GM12878 (cell line): ENCODE results near the gene OSM. TPM values are rescaled to one million over a fixed set of nuclear protein-coding genes. Genes with fewer than 3 reads are reported as not detected.

Experiments used
- ATAC-seq: fragments of 200-7000 bp; cut with Tn5 transposase; 3 replicates; pipeline ENCODE4 v1.9.1; 2020; ENCODE audit warnings: mild to moderate bottlenecking, moderate library complexity
- BruUV-seq: library from RNA; stranded (reverse); fragments of 400-500 nt; replicated peaks from 2 replicates; lab custom pipeline; 2021; lab: Mats Ljungman, UMichigan
- CTCF ChIA-PET: fragments of 300-600 bp; sonication (Branson Sonifier 250); formaldehyde crosslinking; extraction: SDS; loops from one replicate; lab custom pipeline; 2021; ENCODE audit warnings: inconsistent platforms; lab: Yijun Ruan, JAX
- POLR2A ChIA-PET: fragments of 350-600 bp; formaldehyde crosslinking; extraction: SDS; loops from one replicate; lab custom pipeline; 2021; ENCODE audit warnings: inconsistent platforms; lab: Charles Lee
- RAD21 ChIA-PET: fragments of 300-600 bp; sonication (Branson Sonifier 250); formaldehyde crosslinking; loops from one replicate; lab custom pipeline; 2023; ENCODE audit warnings: antibody characterized with exemption; ENCODE audit not compliant: unreplicated experiment; lab: Charles Lee
- SMC1A ChIA-PET: fragments of 300-600 bp; sonication (Branson Sonifier 250); formaldehyde crosslinking; loops from one replicate; lab custom pipeline; 2023; ENCODE audit not compliant: unreplicated experiment, uncharacterized antibody; lab: Charles Lee
- DNase-seq: peaks from one replicate; pipeline ENCODE4 v3.0.0-alpha.2; 2011; ENCODE audit warnings: low read depth, low spot score
- FAIRE-seq: peaks from 3 replicates; lab custom pipeline; 2011; peaks lifted over from hg19 to GRCh38; lab: Jason Lieb, UNC
- H2AFZ ChIP-seq: 2 replicates; pipeline ENCODE4 v1.6.0; 2011; ENCODE audit warnings: low read depth, low read length, control low read depth; ENCODE audit not compliant: control insufficient read depth
- H3K27ac ChIP-seq: 2 replicates; pipeline ENCODE4 v1.5.1; 2011; ENCODE audit warnings: control low read depth; ENCODE audit not compliant: control insufficient read depth, insufficient read depth
- H3K27me3 ChIP-seq, 2 experiments: replicated peaks in 1 of 2; 2 replicates each; pipeline versions ENCODE4 v1.6.0 to v1.6.1; 2011; ENCODE audit warnings: low read length in 1 of 2; ENCODE audit not compliant: control insufficient read depth in 2 of 2, insufficient read depth in 2 of 2
- H3K36me3 ChIP-seq, 2 experiments: 2 replicates each; pipeline ENCODE4 v1.5.1; 2011; ENCODE audit warnings: low read length in 1 of 2; ENCODE audit not compliant: control insufficient read depth in 2 of 2, insufficient read depth in 2 of 2
- H3K4me1 ChIP-seq: 2 replicates; pipeline ENCODE4 v1.6.1; 2011; ENCODE audit warnings: mild to moderate bottlenecking, low read length, moderate library complexity, mixed read lengths; ENCODE audit not compliant: control insufficient read depth, insufficient read depth
- H3K4me2 ChIP-seq: 2 replicates; pipeline ENCODE4 v1.6.0; 2011; ENCODE audit warnings: control low read depth; ENCODE audit not compliant: control insufficient read depth, insufficient read depth
- H3K4me3 ChIP-seq: fragments of 200-600 bp; sonication (generic); 2 replicates; pipeline ENCODE4 v1.5.1; 2016
- H3K79me2 ChIP-seq: 2 replicates; pipeline ENCODE4 v1.6.0; 2011; ENCODE audit warnings: low read length; ENCODE audit not compliant: control insufficient read depth, insufficient read depth
- H3K9ac ChIP-seq: 2 replicates; pipeline ENCODE4 v1.8.0; 2011; ENCODE audit warnings: low read length, control low read depth, mixed read lengths; ENCODE audit not compliant: control insufficient read depth, insufficient read depth
- H3K9me3 ChIP-seq: replicated peaks from 3 replicates; pipeline ENCODE4 v1.5.1; 2011; ENCODE audit warnings: mild to moderate bottlenecking, low read length; ENCODE audit not compliant: control insufficient read depth, insufficient read depth
- H4K20me1 ChIP-seq: 2 replicates; pipeline ENCODE4 v1.6.0; 2011; ENCODE audit not compliant: control insufficient read depth, insufficient read depth
- CTCF ChIP-seq, 3 experiments: IDR thresholded peaks in 2 of 3; conservative IDR thresholded peaks in 1 of 3; 2 replicates each; pipeline ENCODE4 v1.5.1; 2011; ENCODE audit warnings: low read depth in 3 of 3, low read length in 3 of 3, mild to moderate bottlenecking in 3 of 3, control low read depth in 2 of 3, moderate library complexity in 2 of 3, inconsistent platforms in 1 of 3, mixed read lengths in 1 of 3; ENCODE audit not compliant: control insufficient read depth in 2 of 3, insufficient read depth in 1 of 3; ENCODE audit errors: extremely low read depth in 1 of 3
- E4F1 ChIP-seq: fragments of 450-650 bp; IDR thresholded peaks from 2 replicates; pipeline ENCODE4 v1.6.1; 2018; ENCODE audit warnings: borderline replicate concordance, mild to moderate bottlenecking; ENCODE audit not compliant: partially characterized antibody
- ESRRA ChIP-seq: IDR thresholded peaks from 2 replicates; pipeline ENCODE4 v1.6.1; 2012; ENCODE audit warnings: mild to moderate bottlenecking, low read length, improper control_type of control experiment
- EZH2 ChIP-seq: IDR thresholded peaks from 2 replicates; pipeline ENCODE4 v1.6.1; 2012; ENCODE audit warnings: low read depth, mild to moderate bottlenecking, control low read depth, inconsistent platforms, low read length, borderline replicate concordance; ENCODE audit not compliant: control insufficient read depth
- GATAD2B ChIP-seq: fragments of 450-650 bp; conservative IDR thresholded peaks from 2 replicates; pipeline ENCODE4 v1.6.1; 2017; ENCODE audit warnings: low read depth, mild to moderate bottlenecking, moderate library complexity
- HDGF ChIP-seq: fragments of 450-650 bp; IDR thresholded peaks from 2 replicates; pipeline ENCODE4 v1.6.1; 2016; ENCODE audit warnings: antibody characterized with exemption
- KAT2A ChIP-seq: conservative IDR thresholded peaks from 2 replicates; pipeline ENCODE4 v1.6.1; 2011; ENCODE audit warnings: low read depth, low read length; ENCODE audit not compliant: control insufficient read depth
- NRF1 ChIP-seq: conservative IDR thresholded peaks from 2 replicates; pipeline ENCODE4 v1.6.1; 2011; ENCODE audit warnings: mild to moderate bottlenecking, low read depth, low read length, improper control_type of control experiment
- YY1 ChIP-seq: IDR thresholded peaks from 2 replicates; pipeline ENCODE4 v1.6.1; 2011; ENCODE audit warnings: low read depth, mild to moderate bottlenecking, low read length
- ZBTB4 ChIP-seq: fragments of 450-650 bp; formaldehyde crosslinking; IDR thresholded peaks from 2 replicates; pipeline ENCODE4 v1.4.0; 2022; ENCODE audit warnings: mild to moderate bottlenecking, moderate library complexity
- ZNF274 ChIP-seq: IDR thresholded peaks from one replicate; pipeline ENCODE4 v1.8.0; 2011; ENCODE audit not compliant: insufficient read length, insufficient read depth
- ZZZ3 ChIP-seq: IDR thresholded peaks from 2 replicates; pipeline ENCODE4 v1.6.1; 2011; ENCODE audit warnings: low read depth; ENCODE audit not compliant: control insufficient read depth, insufficient read length
- WGBS: methylation state at CpG from one replicate; pipeline ENCODE4 v1.1.6; 2016; ENCODE audit warnings: low lambda C conversion rate; ENCODE audit not compliant: insufficient replicate concordance, insufficient coverage; ENCODE audit errors: missing lambda C conversion rate; 5-methylcytosine and 5-hydroxymethylcytosine counted together
- in situ Hi-C: fragments of 300-500 bp; cut with MboI; formaldehyde crosslinking; loops from 9 replicates; pipeline ENCODE4 v1.14.3; 2018; ENCODE audit warnings: mixed read lengths
- intact Hi-C: fragments of 100-400 bp; cut with micrococcal nuclease; formaldehyde crosslinking; loops from one replicate; pipeline ENCODE4 v1.14.2; 2022; ENCODE audit not compliant: unreplicated experiment
- polyA plus RNA-seq, 11 experiments: library from polyadenylated mRNA; depleted of rRNA in 4 of 11; unstranded in 6 of 11; stranded (reverse) in 5 of 11; fragments of >200 nt; fragmentation: Nextera tagmentation in 4 of 11; fragmentation: Illumina TruSeq in 1 of 11; extraction: Ambion mirVana in 4 of 11; extraction: Trizol in 1 of 11; gene quantifications; 1 replicate in 1 of 11; 2 replicates in 10 of 11; pipeline versions ENCODE4 v1.2.1 to v1.2.3, GENCODE V29; 2011 to 2016; ENCODE audit warnings: inconsistent platforms in 2 of 11, missing spikeins in 2 of 11, low read depth in 1 of 11
- total RNA-seq, 4 experiments: library from RNA; depleted of rRNA in 3 of 4; stranded (reverse); fragments of >200 nt in 3 of 4; fragmentation: Illumina TruSeq in 1 of 4; extraction: Trizol in 1 of 4; gene quantifications; 2 replicates each; pipeline versions ENCODE4 v1.2.1 to v1.2.3, GENCODE V29; 2013 to 2021
- TF ChIP-seq, protein P1 (sequence below): fragments of 450-650 bp; IDR thresholded peaks from 2 replicates; pipeline ENCODE4 v1.6.1; 2017; ENCODE audit warnings: mild to moderate bottlenecking

OSM gene
- total and polyA plus RNA-seq, 10 of the 15 experiments (the other 5 are each of a cell fraction or from before 2014, with no cell fraction given): 0.06 to 1.4 (median 0.59) TPM

- TF ChIP-seq E4F1 (no peak), EZH2 (no peak), HDGF (no peak), GATAD2B (no peak), ZNF274 (no peak), ESRRA (no peak)
Measured at GRCh38 chr22:30233582-30233981, 33.1 kb downstream of the OSM start (continued).

DNA sequence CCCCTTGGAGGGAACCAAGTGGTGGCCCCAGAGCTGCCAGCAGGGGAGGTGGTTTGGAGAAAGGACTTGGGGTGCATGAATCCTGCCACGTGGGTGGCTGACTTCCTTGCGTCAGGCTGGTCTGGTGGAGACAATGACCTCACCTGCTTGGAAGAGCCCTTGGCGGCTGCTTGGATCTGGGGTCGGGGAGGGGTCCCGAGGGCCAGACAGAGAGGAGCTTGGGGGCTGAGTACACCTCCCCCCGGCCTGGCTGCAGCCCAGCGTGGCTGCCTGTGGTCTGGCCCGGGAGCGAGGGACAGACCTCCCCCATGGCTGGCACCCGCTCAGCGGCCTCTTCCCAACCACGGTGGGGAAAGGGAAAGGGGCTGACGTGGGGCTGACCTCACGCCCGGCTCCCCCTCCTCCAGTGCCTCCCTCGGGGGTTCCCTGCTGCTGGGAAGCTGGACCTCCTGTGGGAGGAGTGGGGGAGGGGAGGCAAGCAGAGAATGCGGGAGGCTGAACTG, 33.9 kb downstream of the OSM start:
- ChIA-PET POLR2A (interaction anchor here (0.6 kb wide), 1 partner anchor 23 kb away, joined by 3 read pairs; no protein-coding TSS in a partner anchor), CTCF (interaction anchor here (0.6 to 1.7 kb wide), 2 partner anchors 19 to 55 kb away, joined by 4 to 5 read pairs; no protein-coding TSS in a partner anchor), RAD21 (no interaction called here), SMC1A (no interaction called here)
- Histone ChIP-seq H3K27me3 (no peaks in the 10 kb centered on the region), H3K9me3 (no peaks in the 10 kb centered on the region), H2AFZ (no peak overlapping the region), H3K4me1 (no peaks in the 10 kb centered on the region), H3K4me2 (no peak overlapping the region), H3K79me2 (no peaks in the 10 kb centered on the region), H3K9ac (no peak overlapping the region), H3K36me3 (no peaks in the 10 kb centered on the region), H3K27ac (no peak overlapping the region), H4K20me1 (no peaks in the 10 kb centered on the region), H3K4me3 (no peak overlapping the region)
- no peak for DNase-seq
- WGBS: 32% methylated on average over 17 of the region's 17 CpGs
- ATAC-seq: no peak
- intact Hi-C loops (no loop called here), in situ Hi-C loops (no loop called here)
- FAIRE-seq: no peak
- no TSS peak for BruUV-seq
- TF ChIP-seq YY1: no peak
- no peak for TF ChIP-seq NRF1
- no peak for TF ChIP-seq ZBTB4 (CRISPR knock-in tag)
- TF ChIP-seq ZZZ3: no peak
- TF ChIP-seq, protein P1, sequence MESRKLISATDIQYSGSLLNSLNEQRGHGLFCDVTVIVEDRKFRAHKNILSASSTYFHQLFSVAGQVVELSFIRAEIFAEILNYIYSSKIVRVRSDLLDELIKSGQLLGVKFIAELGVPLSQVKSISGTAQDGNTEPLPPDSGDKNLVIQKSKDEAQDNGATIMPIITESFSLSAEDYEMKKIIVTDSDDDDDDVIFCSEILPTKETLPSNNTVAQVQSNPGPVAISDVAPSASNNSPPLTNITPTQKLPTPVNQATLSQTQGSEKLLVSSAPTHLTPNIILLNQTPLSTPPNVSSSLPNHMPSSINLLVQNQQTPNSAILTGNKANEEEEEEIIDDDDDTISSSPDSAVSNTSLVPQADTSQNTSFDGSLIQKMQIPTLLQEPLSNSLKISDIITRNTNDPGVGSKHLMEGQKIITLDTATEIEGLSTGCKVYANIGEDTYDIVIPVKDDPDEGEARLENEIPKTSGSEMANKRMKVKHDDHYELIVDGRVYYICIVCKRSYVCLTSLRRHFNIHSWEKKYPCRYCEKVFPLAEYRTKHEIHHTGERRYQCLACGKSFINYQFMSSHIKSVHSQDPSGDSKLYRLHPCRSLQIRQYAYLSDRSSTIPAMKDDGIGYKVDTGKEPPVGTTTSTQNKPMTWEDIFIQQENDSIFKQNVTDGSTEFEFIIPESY: no peak
- no peak for TF ChIP-seq CTCF (IDR thresholded peaks at IDR 0.05 in 2 of 3, conservative IDR thresholded peaks at IDR 0.05 in 1 of 3; ENCODE audit: control insufficient read depth in 2 of 3, extremely low read depth in 1 of 3, insufficient read depth in 1 of 3, low read depth in 3 of 3, low read length in 3 of 3)
- no peak for TF ChIP-seq KAT2A
